ENCODE data around the gene CCSER1. TPM values are rescaled to one million over a fixed set of nuclear protein-coding genes. Genes with fewer than 3 reads are reported as not detected.

Gene CCSER1
- total and polyA plus RNA-seq, 2 of the 8 experiments (the other 6 are each of a cell fraction or from before 2014, with no cell fraction given): 0.26 to 0.84 TPM

DNA sequence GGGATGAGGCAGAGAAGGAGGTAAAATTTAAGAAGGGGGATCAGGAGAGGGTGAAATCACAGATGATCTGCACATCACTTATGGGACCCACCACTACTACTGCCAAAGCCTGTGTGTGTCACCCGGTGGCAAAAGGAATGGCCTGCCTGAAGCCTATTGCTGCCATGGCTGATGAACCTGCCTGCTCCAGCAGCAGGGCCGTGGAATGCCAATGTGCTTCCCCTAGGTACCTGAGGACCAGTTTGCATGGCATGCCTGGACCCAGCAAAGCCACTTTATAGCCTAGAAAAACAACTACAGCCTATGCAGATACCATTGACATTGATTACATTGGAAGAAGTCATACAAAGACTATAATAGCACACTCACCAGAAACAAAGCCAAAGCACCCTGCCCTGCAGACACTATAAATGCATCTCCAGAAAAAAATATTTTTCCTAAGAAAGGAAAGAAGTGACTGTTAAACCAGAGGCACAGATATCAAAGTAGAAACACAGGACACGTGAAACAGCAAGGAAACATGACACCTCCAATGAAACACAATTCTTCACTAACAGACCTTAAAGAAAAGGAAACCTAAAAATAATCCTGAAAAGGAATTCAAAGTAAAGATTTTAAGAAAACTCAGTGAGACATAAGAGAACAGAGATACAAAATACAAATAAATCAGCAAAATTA lies 1495.9 kb downstream of the CCSER1 start:
- H2BK20ac ChIP-seq (ENCODE audit: low read length): peak overlapping the region; percentile 96
- H3K4me3 ChIP-seq (ENCODE audit: extremely low read depth in 1 of 4, insufficient read depth in 2 of 4, low read depth in 3 of 4, low read length in 4 of 4): peak overlapping the region in 1 of 4 experiments; percentile 72; a peak in 2 of 8 replicates
- H3K79me2 ChIP-seq (ENCODE audit: control insufficient read depth in 1 of 2, insufficient read depth in 2 of 2, low read length in 2 of 2): peaks cover 0 to 23% of the 10 kb centered on the region in 2 experiments; a peak in 3 of 4 replicates
- peak overlapping the region; percentile 75; the same call in 1 of the 2 replicates for H2BK12ac ChIP-seq (ENCODE audit: low read depth, low read length)
- H3K23ac ChIP-seq (ENCODE audit: insufficient read length): no peak overlapping the region
- WGBS, 2 experiments (ENCODE audit: extremely low coverage in 1 of 2, insufficient coverage in 1 of 2, insufficient read length in 1 of 2, insufficient replicate concordance in 2 of 2, low coverage in 1 of 2, low lambda C conversion rate in 2 of 2, missing lambda C conversion rate in 1 of 2): 59% methylated on average over 3 of the region's 3 CpGs; no CpG with 5 or more reads in 1 of the 2 experiments
- H4K91ac ChIP-seq (replicated peaks; ENCODE audit: insufficient read length, low read length): peak overlapping the region; percentile 82
- H3K56ac ChIP-seq (replicated peaks; ENCODE audit: insufficient read length, low read depth, low read length): peak overlapping the region; percentile 10
- peak overlapping the region; percentile 18 for H2BK120ac ChIP-seq (replicated peaks; ENCODE audit: low read depth, low read length)
- DNase-seq (ENCODE audit: low read depth in 1 of 2, low spot score in 2 of 2): no peak
- no peaks in the 10 kb centered on the region for H3K79me1 ChIP-seq (ENCODE audit: low read depth, low read length)
- H3K9me3 ChIP-seq (ENCODE audit: insufficient read depth in 2 of 2, low read depth in 1 of 2, low read length in 1 of 2): no peaks in the 10 kb centered on the region
- no peak overlapping the region for H3K9ac ChIP-seq (replicated peaks in 1 of 4; ENCODE audit: extremely low read depth in 1 of 4, low read depth in 3 of 4, low read length in 3 of 4)
- FAIRE-seq: no peak
- peak overlapping the region; percentile 93; the same call in 1 of the 2 replicates for H2AK5ac ChIP-seq (ENCODE audit: low read depth, low read length)
- H3K4me2 ChIP-seq (ENCODE audit: insufficient read depth in 1 of 2, low read depth in 2 of 2, low read length in 2 of 2): peak overlapping the region; percentile 24 to 48; a peak in 2 of 4 replicates
- H4K8ac ChIP-seq (ENCODE audit: extremely low read depth, insufficient read depth, low read length): no peak overlapping the region
- ChIA-PET CTCF (ENCODE audit: partially characterized antibody) (no interaction called here), POLR2A (ENCODE audit: partially characterized antibody) (no interaction called here)
- H3K4me1 ChIP-seq (replicated peaks in 1 of 4; ENCODE audit: control insufficient read depth in 3 of 4, insufficient read depth in 4 of 4, low read length in 3 of 4): peaks cover 0 to 9% (median 6%) of the 10 kb centered on the region in 4 experiments; a peak in 6 of 7 replicates
- peaks cover 0 to 5% (median 2%) of the 10 kb centered on the region in 4 experiments; a peak in 2 of 8 replicates for H3K36me3 ChIP-seq (ENCODE audit: control insufficient read depth in 2 of 4, insufficient read depth in 4 of 4, low read length in 3 of 4)
- H3K18ac ChIP-seq (ENCODE audit: extremely low read depth, low read length): peak overlapping the region; percentile 80
- H2BK15ac ChIP-seq (ENCODE audit: low read length): no peak overlapping the region
- TF ChIP-seq TEAD4 (IDR thresholded peaks at IDR 0.05; ENCODE audit: low read depth, low read length) (0 out of 2 replicates have a peak, but pooled peaks have one; percentile 25), YY1 (IDR thresholded peaks at IDR 0.05; ENCODE audit: low read depth, low read length) (0 out of 2 replicates have a peak, but pooled peaks have one; percentile 11), EZH2 (IDR thresholded peaks at IDR 0.05; ENCODE audit: low read depth, low read length, severe bottlenecking) (no peak), FOSL1 (IDR thresholded peaks at IDR 0.05; ENCODE audit: insufficient read depth, low read depth, low read length) (no peak), MAX (IDR thresholded peaks at IDR 0.05) (peak; percentile 48), E2F6 (IDR thresholded peaks at IDR 0.05) (0 out of 2 replicates have a peak, but pooled peaks have one; percentile 20)
- TF ChIP-seq, protein P1, sequence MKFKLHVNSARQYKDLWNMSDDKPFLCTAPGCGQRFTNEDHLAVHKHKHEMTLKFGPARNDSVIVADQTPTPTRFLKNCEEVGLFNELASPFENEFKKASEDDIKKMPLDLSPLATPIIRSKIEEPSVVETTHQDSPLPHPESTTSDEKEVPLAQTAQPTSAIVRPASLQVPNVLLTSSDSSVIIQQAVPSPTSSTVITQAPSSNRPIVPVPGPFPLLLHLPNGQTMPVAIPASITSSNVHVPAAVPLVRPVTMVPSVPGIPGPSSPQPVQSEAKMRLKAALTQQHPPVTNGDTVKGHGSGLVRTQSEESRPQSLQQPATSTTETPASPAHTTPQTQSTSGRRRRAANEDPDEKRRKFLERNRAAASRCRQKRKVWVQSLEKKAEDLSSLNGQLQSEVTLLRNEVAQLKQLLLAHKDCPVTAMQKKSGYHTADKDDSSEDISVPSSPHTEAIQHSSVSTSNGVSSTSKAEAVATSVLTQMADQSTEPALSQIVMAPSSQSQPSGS (IDR thresholded peaks at IDR 0.05; ENCODE audit: low read length): no peak
- H3K23me2 ChIP-seq (ENCODE audit: low read depth, low read length): no peaks in the 10 kb centered on the region
- H4K5ac ChIP-seq (ENCODE audit: insufficient read length, low read depth, low read length): peak overlapping the region; percentile 47
- peak overlapping the region; percentile 99; the same call in 1 of the 2 replicates for H2BK5ac ChIP-seq (ENCODE audit: low read depth, low read length)
- H2AFZ ChIP-seq (ENCODE audit: low read length): no peak overlapping the region
- H4K20me1 ChIP-seq (replicated peaks in 1 of 2; ENCODE audit: control insufficient read depth in 1 of 2, insufficient read depth in 2 of 2, low read length in 2 of 2): no peaks in the 10 kb centered on the region
- H3K4ac ChIP-seq (replicated peaks; ENCODE audit: insufficient read length, low read depth, low read length): peak overlapping the region; percentile 1
- peak overlapping the region; percentile 60; the same call in 1 of the 2 replicates for H3K27ac ChIP-seq (ENCODE audit: low read depth, low read length)
- no peaks in the 10 kb centered on the region for H3K27me3 ChIP-seq (replicated peaks in 1 of 4; ENCODE audit: control insufficient read depth in 3 of 4, extremely low read depth in 1 of 4, insufficient read depth in 3 of 4, low read length in 3 of 4)
- H3K14ac ChIP-seq (ENCODE audit: insufficient read length): no peak overlapping the region
